Panc1 (cell line): Measurements from ENCODE around the gene ENOX1.

Experiments
- CTCF ChIP-seq: fragments of 450-650 bp; IDR thresholded peaks from 2 replicates; pipeline ENCODE4 v1.5.1; 2017; ENCODE audit warnings: mild to moderate bottlenecking
- POLR2AphosphoS5 ChIP-seq: IDR thresholded peaks from 2 replicates; pipeline ENCODE4 v1.6.1; 2012; ENCODE audit warnings: mild to moderate bottlenecking, low read depth, low read length, moderate library complexity
- REST ChIP-seq, 2 experiments: IDR thresholded peaks; 2 replicates each; pipeline ENCODE4 v1.6.1; 2011 to 2012; ENCODE audit warnings: low read depth in 2 of 2, control low read depth in 1 of 2, low read length in 1 of 2, mild to moderate bottlenecking in 1 of 2, moderate library complexity in 1 of 2; ENCODE audit not compliant: insufficient read depth in 1 of 2

GRCh38 chr13:43755844-43756243 lies 30.9 kb downstream of the ENOX1 start:
- TF ChIP-seq CTCF (no peak), POLR2AphosphoS5 (no peak), REST (IDR thresholded peaks at IDR 0.05; ENCODE audit: insufficient read depth in 1 of 2, low read depth in 2 of 2, low read length in 1 of 2) (no peak)
